Mucosa of descending colon (tissue), 3 donors: Measurements from ENCODE around the gene NOTCH3. TPM values are rescaled to one million over a fixed set of nuclear protein-coding genes. Genes with fewer than 3 reads are reported as not detected.

Experiments
- ATAC-seq: fragments of 200-7000 bp; cut with Tn5 transposase; one replicate; pipeline ENCODE4 v1.9.1; 2020; ENCODE audit warnings: mild to moderate bottlenecking, moderate library complexity
- DNase-seq, 3 donors: peaks; one replicate each; pipeline ENCODE4 v3.0.0-alpha.2; 2020
- H3K36me3 ChIP-seq: fragments of 200-600 bp; one replicate; pipeline ENCODE4 v1.8.0; 2021; ENCODE audit warnings: low read depth, mild to moderate bottlenecking
- H3K4me1 ChIP-seq: fragments of 200-600 bp; one replicate; pipeline ENCODE4 v1.8.0; 2021; ENCODE audit warnings: low read depth, mild to moderate bottlenecking
- H3K4me3 ChIP-seq: fragments of 200-600 bp; one replicate; pipeline ENCODE4 v1.8.0; 2021; ENCODE audit warnings: mild to moderate bottlenecking
- H3K9me3 ChIP-seq: fragments of 200-600 bp; one replicate; pipeline ENCODE4 v1.8.0; 2021; ENCODE audit warnings: mild to moderate bottlenecking
- intact Hi-C, 2 donors: fragments of 100-400 bp; cut with DNase I in 1 of 2; cut with micrococcal nuclease in 1 of 2; formaldehyde crosslinking; loops; one replicate each; pipeline versions ENCODE4 v1.11.0 to v1.11.1; 2022; cut with DNase I, micrococcal nuclease
- total RNA-seq, 3 donors: library from RNA; stranded (reverse); fragmentation: NEBNext Ultra II Directional in 2 of 3; extraction: Animal tissue kit (Norgen Biotek cat#: 25700) in 2 of 3; gene quantifications; one replicate each; pipeline versions ENCODE4 v1.2.1 to v1.2.4, GENCODE V29; 2021 to 2023
- TF ChIP-seq, protein P1 (sequence below): fragments of 200-600 bp; IDR thresholded peaks from one replicate; pipeline ENCODE4 v1.8.0; 2022; ENCODE audit warnings: antibody characterized with exemption, mild to moderate bottlenecking
- donor health status: DM: no; HTN: no; CAD: no; lungs with moderate emphysema.
- donor health status: DM: no; HTN: no; CAD: no.
- donor health status: DM: no; HTN: yes; CAD: no.

Gene NOTCH3
- total RNA-seq, 3 donors from 2014 or later = 3.8 to 13.3 (median 13.0) TPM

- TF ChIP-seq, protein P1, sequence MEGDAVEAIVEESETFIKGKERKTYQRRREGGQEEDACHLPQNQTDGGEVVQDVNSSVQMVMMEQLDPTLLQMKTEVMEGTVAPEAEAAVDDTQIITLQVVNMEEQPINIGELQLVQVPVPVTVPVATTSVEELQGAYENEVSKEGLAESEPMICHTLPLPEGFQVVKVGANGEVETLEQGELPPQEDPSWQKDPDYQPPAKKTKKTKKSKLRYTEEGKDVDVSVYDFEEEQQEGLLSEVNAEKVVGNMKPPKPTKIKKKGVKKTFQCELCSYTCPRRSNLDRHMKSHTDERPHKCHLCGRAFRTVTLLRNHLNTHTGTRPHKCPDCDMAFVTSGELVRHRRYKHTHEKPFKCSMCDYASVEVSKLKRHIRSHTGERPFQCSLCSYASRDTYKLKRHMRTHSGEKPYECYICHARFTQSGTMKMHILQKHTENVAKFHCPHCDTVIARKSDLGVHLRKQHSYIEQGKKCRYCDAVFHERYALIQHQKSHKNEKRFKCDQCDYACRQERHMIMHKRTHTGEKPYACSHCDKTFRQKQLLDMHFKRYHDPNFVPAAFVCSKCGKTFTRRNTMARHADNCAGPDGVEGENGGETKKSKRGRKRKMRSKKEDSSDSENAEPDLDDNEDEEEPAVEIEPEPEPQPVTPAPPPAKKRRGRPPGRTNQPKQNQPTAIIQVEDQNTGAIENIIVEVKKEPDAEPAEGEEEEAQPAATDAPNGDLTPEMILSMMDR = no peak
- no peak for ATAC-seq
- Histone ChIP-seq H3K36me3 (no peaks in the 10 kb centered on the region), H3K9me3 (no peaks in the 10 kb centered on the region), H3K4me3 (no peak overlapping the region), H3K4me1 (no peaks in the 10 kb centered on the region)
- intact Hi-C loops = no loop called here
- DNase-seq = no peak
Measured at GRCh38 chr19:15147090-15147489, 53.7 kb downstream of the NOTCH3 start.

DNA sequence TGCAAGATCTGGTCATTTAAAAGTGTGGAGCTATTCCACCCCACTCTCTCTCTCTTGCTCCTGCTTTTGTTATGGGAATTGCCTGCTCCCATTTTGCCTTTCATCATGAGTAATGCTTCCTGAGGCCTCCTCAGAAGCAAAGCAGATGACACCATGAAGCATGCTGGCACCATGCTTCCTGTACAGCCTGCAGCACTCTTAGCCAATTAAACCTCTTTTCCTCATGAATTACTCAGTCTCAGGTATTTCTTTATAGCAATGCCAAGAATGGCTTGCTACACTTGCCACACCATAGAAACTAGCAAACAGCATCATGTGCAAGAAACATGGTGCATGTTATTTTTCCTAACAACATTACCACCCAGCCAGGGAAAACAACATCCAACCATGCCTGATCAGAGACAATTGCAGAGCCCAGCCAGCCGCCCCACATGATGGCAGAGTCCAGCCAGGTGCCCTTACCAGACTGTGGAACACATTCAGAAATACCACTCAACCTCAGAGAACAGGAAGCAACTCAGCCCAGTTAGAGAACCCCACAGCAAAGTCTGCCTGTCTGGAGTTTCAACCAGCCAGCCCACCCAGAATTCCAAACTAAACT is 56.6 kb downstream of the NOTCH3 start:
- Histone ChIP-seq H3K4me1 (no peaks in the 10 kb centered on the region), H3K4me3 (no peak overlapping the region), H3K36me3 (no peaks in the 10 kb centered on the region), H3K9me3 (peaks cover 4% of the 10 kb centered on the region)
- ATAC-seq = no peak
- DNase-seq = no peak
- TF ChIP-seq, protein P1 = no peak
- intact Hi-C loops = no loop called here

DNA sequence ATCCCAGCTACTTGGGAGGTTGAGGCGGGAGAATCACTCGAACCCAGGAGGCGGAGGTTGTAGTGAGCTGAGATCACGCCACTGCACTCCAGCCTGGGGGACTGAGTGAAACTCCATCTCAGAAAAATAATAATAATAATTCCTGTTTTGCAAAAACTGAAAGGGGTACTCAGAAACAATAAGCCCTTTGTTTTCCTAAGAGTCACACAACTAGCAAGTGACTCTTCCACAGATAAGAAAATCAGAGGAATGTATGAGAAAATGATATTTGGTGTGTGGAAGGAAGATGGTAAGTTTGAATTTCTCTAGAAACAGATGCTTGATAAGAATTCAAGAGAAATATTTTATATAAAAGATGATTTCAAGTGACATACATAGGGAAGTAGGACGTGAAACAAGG is 58.5 kb downstream of the NOTCH3 start:
- ATAC-seq (no peak), DNase-seq (no peak)
- no peaks in the 10 kb centered on the region for H3K36me3 ChIP-seq
- no peaks in the 10 kb centered on the region for H3K4me1 ChIP-seq
- TF ChIP-seq, protein P1 = no peak
- intact Hi-C loops = no loop called here
- no peak overlapping the region for H3K4me3 ChIP-seq
- H3K9me3 ChIP-seq = peaks cover 4% of the 10 kb centered on the region

GRCh38 chr19:15141143-15141542 is 59.7 kb downstream of the NOTCH3 start:
- DNase-seq = no peak
- TF ChIP-seq, protein P1 = no peak
- peaks cover 4% of the 10 kb centered on the region for H3K9me3 ChIP-seq
- H3K4me3 ChIP-seq = no peak overlapping the region
- no peak for ATAC-seq
- H3K36me3 ChIP-seq = no peaks in the 10 kb centered on the region
- intact Hi-C loops = no loop called here
- no peaks in the 10 kb centered on the region for H3K4me1 ChIP-seq

DNA sequence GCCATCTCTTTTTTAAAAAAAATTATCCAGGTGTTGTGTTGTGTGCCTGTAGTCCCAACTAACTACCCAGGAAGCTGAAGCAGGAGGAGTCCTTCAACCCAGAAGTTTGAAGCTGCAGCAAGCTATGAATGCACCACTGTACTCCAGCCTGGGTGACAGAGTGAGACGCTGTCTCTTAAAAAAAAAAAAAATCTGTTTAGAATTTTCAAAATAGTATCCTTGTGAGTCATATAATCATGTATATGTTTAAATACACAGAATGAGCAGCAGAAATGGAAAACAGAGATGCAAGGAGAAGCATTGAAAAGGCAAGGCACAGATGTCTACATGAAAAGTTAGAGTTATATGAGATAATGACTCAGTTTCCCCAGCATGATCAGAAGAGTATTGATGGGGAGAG is 62.4 kb downstream of the NOTCH3 start:
- Histone ChIP-seq H3K36me3 (no peaks in the 10 kb centered on the region), H3K4me3 (no peak overlapping the region), H3K4me1 (no peaks in the 10 kb centered on the region), H3K9me3 (peaks cover 4% of the 10 kb centered on the region)
- TF ChIP-seq, protein P1 = no peak
- DNase-seq (no peak), ATAC-seq (no peak)
- intact Hi-C loops = no loop called here

DNA sequence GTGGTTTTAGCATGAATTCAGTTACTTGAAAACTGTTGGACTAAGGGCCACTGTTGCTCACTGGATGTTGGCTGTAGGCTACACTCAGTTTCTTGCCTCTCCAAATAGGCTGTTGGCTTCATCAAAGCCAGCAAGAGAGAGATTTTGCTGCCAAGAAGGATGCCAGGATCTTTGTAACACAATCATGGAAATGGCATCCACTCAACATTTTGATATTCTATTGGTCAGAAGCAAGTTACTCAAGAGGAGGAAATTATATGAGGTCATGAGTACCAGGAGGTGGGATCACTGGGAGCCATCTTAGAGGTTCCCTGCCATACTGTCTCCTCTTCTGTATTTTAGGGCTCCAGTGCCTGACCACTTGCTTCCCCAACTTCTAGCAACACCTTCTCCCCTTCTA is 63.0 kb downstream of the NOTCH3 start:
- Histone ChIP-seq H3K4me1 (no peaks in the 10 kb centered on the region), H3K36me3 (no peaks in the 10 kb centered on the region), H3K9me3 (peaks cover 4% of the 10 kb centered on the region), H3K4me3 (no peak overlapping the region)
- intact Hi-C loops = no loop called here
- TF ChIP-seq, protein P1 = no peak
- DNase-seq (no peak), ATAC-seq (no peak)
